Endothelial cell (in vitro differentiated cells): ENCODE measurements around the gene AGAP2. TPM values are rescaled to one million over a fixed set of nuclear protein-coding genes. Genes with fewer than 3 reads are reported as not detected.

Source experiments
- DNase-seq: peaks from one replicate; pipeline ENCODE4 v3.0.0; 2021; ENCODE audit warnings: low spot score
- H3K27ac Mint-ChIP-seq: one replicate; pipeline ENCODE4 v1.8.0; 2021; ENCODE audit warnings: mixed read lengths, inconsistent platforms; ENCODE audit not compliant: unreplicated experiment
- H3K27me3 Mint-ChIP-seq: one replicate; pipeline ENCODE4 v1.8.0; 2021; ENCODE audit warnings: mild to moderate bottlenecking, moderate library complexity, mixed read lengths, inconsistent platforms; ENCODE audit not compliant: unreplicated experiment
- H3K36me3 Mint-ChIP-seq: one replicate; pipeline ENCODE4 v1.8.0; 2021; ENCODE audit warnings: mild to moderate bottlenecking, low read depth, mixed read lengths, inconsistent platforms; ENCODE audit not compliant: unreplicated experiment
- H3K4me1 Mint-ChIP-seq: one replicate; pipeline ENCODE4 v1.8.0; 2021; ENCODE audit warnings: mild to moderate bottlenecking, mixed read lengths, inconsistent platforms; ENCODE audit not compliant: unreplicated experiment
- H3K4me3 Mint-ChIP-seq: one replicate; pipeline ENCODE4 v1.8.0; 2021; ENCODE audit warnings: mild to moderate bottlenecking, mixed read lengths, inconsistent platforms; ENCODE audit not compliant: unreplicated experiment
- H3K9me3 Mint-ChIP-seq: one replicate; pipeline ENCODE4 v1.8.0; 2021; ENCODE audit warnings: mixed read lengths, inconsistent platforms; ENCODE audit not compliant: unreplicated experiment
- total RNA-seq: library from RNA; stranded (reverse); fragmentation: NEBNext Ultra II Directional; extraction: Animal tissue kit (Norgen Biotek cat#: 25700); gene quantifications from one replicate; pipeline ENCODE4 v1.2.1, GENCODE V29; 2021; ENCODE audit not compliant: unreplicated experiment
- TF ChIP-seq, protein P1 (sequence below): fragments of 200-600 bp; sonication (generic); IDR thresholded peaks from one replicate; pipeline ENCODE4 v1.5.0; 2021; ENCODE audit warnings: antibody characterized with exemption; ENCODE audit not compliant: unreplicated experiment

AGAP2 gene
- total RNA-seq, 1 donor from 2014 or later = 27.0 TPM

DNA sequence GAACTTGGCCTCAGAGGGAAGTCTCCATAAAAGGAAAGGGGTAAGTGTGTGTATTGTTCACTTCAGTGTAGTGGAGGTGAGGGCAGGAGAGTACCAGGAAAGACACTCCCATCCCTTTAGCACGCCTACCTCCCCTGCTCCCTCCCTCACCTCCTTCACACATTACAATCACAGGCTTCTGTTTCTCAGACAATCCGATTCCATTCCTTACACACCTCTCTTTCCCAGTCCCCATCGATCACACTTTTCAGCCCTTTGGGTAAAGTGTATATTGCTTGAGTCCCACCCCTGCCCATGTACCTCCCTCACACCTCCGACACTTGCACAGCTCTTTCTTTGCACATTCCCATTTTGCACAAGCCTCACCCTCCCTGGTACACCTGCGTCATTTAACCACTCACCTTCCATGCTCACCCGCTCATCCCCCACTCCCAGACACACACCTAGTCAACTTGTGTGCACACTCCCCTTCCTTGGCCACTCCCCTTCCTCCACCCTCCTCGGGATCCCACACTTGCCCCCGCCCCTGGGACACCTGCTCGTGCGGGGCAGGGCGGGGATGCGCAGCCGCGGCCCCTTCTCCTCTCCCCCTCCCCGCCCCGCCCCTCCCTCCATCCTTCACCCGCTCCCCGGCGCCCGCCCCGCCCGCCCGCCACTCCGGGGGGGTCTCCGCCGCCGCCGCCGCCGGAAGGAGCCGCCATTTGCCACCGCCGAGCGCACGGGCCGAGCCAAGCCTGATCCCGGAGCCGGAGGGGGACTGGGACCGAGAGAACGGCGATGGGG lies 16.1 kb upstream of the AGAP2 start, which contains the start of gene MARCHF9:
Gene MARCHF9, plus strand, starts transcription at position 693 of the 783 bp plus-strand sequence. CDS start 426 bp downstream, outside the sequence.
- H3K4me1 Mint-ChIP-seq = peaks cover 39% of the 10 kb centered on the region
- peaks cover 35% of the 10 kb centered on the region for H3K36me3 Mint-ChIP-seq
- DNase-seq = no peak
- H3K4me3 Mint-ChIP-seq = peak within 1 kb of the TSS; percentile 96
- H3K9me3 Mint-ChIP-seq = no peaks in the 10 kb centered on the region
- peaks cover 35% of the 10 kb centered on the region for H3K27me3 Mint-ChIP-seq
- TF ChIP-seq, protein P1, sequence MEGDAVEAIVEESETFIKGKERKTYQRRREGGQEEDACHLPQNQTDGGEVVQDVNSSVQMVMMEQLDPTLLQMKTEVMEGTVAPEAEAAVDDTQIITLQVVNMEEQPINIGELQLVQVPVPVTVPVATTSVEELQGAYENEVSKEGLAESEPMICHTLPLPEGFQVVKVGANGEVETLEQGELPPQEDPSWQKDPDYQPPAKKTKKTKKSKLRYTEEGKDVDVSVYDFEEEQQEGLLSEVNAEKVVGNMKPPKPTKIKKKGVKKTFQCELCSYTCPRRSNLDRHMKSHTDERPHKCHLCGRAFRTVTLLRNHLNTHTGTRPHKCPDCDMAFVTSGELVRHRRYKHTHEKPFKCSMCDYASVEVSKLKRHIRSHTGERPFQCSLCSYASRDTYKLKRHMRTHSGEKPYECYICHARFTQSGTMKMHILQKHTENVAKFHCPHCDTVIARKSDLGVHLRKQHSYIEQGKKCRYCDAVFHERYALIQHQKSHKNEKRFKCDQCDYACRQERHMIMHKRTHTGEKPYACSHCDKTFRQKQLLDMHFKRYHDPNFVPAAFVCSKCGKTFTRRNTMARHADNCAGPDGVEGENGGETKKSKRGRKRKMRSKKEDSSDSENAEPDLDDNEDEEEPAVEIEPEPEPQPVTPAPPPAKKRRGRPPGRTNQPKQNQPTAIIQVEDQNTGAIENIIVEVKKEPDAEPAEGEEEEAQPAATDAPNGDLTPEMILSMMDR = no peak
- H3K27ac Mint-ChIP-seq = peak within 1 kb of the TSS; percentile 88

DNA sequence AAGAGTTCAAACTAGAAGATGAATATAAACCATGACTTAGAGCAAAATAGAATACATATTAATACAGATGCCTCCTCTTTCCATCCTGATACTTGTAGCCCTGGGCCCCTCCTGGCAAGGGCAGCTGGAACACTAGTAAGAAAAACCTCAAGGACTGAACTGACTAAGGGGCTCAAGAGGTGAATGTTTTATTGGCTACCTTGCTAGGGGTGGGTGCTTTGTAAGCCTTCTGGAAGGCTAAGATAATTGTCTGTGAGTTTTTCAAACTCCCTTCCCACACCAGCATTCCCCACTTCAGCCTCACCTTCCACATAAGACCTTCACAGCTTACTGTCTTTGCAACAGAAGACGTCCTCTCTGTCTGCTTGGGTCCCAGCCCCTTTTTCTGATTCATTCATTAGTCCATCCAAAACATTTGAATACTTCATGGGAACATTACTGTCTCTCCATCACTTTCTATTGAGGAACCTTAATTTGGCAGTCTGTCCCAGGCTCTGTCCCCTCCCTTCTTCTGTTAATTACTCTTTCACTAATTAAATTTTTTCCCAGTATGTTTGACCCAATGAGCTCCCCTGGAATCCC lies 15.3 kb upstream of the AGAP2 start:
- no peak for DNase-seq
- Mint-ChIP-seq H3K27me3 (peaks cover 35% of the 10 kb centered on the region), H3K4me1 (peaks cover 39% of the 10 kb centered on the region), H3K27ac (peak overlapping the region; percentile 88), H3K9me3 (no peaks in the 10 kb centered on the region), H3K36me3 (peaks cover 40% of the 10 kb centered on the region), H3K4me3 (peak overlapping the region; percentile 96)
- TF ChIP-seq, protein P1 = no peak

DNA sequence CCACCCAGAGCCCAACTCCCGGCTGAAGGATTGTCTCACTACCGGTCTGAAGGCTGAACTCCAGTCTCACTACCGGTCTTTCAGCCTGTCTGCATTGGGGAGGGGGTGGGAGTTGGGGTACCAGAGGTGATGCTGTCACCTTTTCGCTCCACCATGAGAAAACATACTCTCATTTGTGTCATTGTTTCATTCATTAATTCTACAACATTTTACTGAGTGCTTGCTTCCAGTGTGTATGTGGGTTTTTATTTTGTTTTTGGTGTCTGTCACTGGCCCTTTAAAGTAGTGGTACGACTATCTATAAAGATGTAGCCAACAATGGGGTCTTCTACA lies 14.1 kb upstream of the AGAP2 start:
- Mint-ChIP-seq H3K4me3 (peak overlapping the region; percentile 100), H3K27me3 (peaks cover 32% of the 10 kb centered on the region), H3K27ac (peak overlapping the region; percentile 85), H3K9me3 (no peaks in the 10 kb centered on the region), H3K36me3 (peaks cover 47% of the 10 kb centered on the region), H3K4me1 (peaks cover 42% of the 10 kb centered on the region)
- no peak for DNase-seq
- TF ChIP-seq, protein P1 = no peak

DNA sequence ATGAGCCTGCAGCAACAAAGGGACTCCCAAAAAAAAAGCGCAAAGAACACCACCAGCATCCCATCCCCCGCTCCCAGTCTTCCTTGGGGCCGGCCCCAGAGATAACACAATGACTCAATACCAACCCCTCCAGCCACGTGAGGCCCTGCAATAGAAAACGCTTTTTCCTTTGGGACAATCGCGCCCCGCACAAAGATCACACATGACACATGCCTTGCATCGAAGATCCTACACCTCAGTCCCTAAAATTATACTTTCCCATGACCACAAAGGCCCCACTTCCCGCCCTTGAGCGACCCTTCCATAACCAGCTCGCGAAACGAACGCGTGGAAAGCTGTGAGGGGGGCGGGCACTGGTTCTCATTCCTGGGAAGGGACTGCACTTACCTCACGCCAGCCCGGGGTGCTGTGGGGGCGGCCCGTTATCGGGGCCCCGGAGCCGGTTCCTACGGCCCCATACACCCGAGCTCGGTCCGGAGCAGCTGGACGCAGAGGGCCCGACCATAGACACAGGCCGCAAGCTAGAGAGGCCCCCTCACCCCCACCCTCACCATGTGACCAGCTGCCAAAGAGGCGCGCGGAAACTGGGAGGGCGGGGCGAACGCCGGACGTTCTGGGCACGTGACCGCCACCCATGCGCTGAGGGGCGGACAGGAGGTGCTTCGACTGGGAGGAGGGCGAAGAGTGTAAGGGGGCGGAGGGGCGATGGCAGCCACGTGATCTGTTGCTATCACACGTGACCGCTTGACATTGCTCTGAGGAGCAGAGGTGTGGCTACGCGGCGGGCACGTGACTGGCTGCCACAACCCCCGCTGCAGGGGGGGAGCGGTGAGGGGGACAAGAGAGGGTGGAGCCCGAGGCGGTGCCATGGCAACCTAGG lies 13.5 kb upstream of the AGAP2 start, which contains the start of gene CDK4:
Gene CDK4, minus strand, starts transcription at position 523 of the 880 bp plus-strand sequence. CDS start 593 bp downstream, outside the sequence.
- Mint-ChIP-seq H3K4me1 (peaks cover 46% of the 10 kb centered on the region), H3K27me3 (peaks cover 32% of the 10 kb centered on the region), H3K4me3 (peak within 1 kb of the TSS; percentile 100), H3K9me3 (no peaks in the 10 kb centered on the region), H3K27ac (peak within 1 kb of the TSS; percentile 99), H3K36me3 (peaks cover 51% of the 10 kb centered on the region)
- TF ChIP-seq, protein P1 = no peak
- peak; percentile 98 for DNase-seq
